Stimulated activated CD8-positive, alpha-beta memory T cell treated with anti-CD3 and anti-CD28 coated beads, Interleukin-12 subunit alpha, Interleukin-12 subunit beta, amount 100 ng/mL, for 24 hours (primary cell): Measurements from ENCODE around the gene SULT4A1.

Source experiments
- DNase-seq: peaks from one replicate; pipeline ENCODE4 v3.0.0-alpha.2; 2020; ENCODE audit errors: extremely low read depth

SULT4A1 gene

DNA sequence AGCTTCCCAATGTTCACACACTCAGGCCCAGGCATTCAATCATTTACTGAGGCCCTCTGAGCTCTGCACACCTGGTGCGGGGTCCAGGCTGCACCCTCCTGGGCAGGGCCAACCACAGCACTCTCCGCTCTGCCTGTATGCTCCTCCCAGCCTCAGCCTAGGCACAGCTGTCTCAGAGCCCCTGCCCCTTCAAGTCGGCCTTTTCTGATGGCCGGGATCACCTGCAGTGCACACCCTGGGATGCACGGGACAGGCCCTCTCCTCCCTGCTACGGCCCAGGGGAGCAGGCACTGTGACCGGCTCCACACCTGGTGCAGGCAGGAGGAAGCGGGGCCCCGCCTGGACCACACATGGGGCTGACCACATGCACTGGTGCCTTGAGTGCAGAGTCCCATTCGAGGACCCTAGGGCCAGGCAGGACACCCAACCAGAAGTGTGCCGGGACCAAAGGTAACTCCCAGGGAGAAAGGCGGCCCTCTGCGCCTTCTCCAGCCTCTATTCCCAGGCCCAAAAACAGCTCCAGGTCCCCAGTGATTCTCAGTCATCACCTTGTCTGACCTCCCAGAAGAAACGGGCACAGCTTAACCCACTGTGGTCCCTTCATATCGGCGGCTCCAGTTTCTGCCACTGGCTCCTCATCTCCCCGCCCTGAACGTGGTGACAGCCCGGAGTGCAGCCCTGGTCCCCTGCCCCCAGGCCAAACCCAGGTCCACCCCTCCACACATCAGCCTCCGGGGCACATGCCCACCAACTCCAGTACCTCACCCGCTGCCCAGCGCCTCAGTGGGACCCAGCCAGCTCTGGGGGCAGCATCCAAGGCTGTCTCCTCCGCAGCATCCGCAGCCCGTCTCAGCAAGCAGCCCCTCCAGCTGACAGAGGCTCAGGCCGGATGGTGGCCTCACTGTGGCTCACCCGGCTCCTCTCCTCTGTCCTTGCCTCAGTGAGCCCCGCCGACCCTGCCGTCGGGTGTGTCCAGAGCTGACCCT, 17.5 kb downstream of the SULT4A1 start:
- no peak for DNase-seq

DNA sequence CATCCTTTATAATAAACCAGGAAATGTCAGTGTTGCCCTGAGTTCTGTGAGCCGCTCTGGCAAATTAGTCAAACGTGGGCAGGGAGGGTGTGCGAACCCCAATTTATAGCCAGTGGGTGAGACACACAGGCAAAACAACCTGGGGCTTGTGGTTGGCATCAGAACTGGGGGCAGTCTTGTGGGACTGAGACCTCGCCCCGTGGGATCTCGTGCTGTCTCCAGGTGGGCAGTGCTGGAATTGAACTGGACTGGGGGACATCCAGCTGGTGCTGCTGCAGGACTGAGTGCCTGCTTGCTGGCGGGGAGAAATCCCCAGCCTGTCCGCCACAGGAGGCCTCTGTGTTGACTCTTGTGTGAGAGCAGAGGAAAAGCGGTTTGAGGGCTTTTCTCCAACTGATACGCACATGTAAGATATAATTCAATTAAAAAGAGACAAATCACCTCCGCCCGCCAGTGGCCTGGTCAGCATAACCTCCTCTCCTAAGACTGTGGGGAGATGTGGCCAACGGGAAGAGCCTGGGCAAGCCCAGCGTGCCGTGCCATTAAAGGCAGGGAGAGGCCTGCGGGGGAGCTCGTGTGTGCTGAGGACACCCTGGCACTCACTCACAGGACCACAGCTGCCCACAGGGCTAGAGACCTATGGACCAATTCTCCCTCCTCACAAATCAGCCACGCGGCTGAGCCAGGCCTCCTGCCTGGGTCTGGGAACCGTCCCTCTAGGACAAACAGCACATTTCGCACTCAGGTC, 18.4 kb downstream of the SULT4A1 start:
- no peak for DNase-seq

DNA sequence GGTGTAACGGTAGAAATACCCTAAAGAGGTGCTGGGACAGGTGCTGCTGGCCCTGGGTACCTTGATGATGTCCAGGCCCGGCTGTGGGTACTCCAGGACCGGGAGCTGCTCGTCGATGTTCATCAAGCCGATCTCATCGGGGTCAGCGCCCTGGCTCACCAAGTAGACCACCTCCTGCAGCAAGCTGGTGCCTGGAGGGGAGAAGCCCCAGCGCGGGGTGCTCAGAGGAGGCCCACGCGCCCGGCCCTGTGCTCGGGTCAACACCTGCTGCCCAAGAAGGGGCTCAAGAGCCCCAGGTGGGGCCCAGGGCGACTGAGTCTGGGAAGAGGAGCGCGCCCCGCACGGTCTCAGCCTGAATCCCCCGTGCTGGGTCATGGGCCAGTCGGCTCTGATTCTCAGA, 20.6 kb downstream of the SULT4A1 start:
- no peak for DNase-seq

DNA sequence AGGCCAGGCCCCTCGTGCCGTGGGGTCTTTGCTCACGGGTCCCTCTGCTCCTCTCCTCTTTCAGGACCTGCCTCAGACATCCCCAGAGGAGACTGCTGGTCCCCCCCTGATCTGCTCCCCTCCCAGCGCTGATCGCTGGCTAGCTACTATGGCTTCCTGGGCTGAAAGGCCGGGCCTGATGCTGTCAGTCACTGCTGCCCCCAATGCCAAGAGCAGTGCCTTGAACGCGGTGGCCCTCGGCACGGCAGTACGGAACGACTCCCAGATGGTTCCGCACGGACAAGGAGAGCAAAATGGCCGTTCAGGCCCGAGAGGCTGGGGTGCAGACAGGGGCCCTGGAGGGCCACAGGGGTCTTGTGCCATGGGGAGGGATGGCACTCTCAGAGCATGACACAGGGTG, 21.5 kb downstream of the SULT4A1 start:
- DNase-seq = no peak

DNA sequence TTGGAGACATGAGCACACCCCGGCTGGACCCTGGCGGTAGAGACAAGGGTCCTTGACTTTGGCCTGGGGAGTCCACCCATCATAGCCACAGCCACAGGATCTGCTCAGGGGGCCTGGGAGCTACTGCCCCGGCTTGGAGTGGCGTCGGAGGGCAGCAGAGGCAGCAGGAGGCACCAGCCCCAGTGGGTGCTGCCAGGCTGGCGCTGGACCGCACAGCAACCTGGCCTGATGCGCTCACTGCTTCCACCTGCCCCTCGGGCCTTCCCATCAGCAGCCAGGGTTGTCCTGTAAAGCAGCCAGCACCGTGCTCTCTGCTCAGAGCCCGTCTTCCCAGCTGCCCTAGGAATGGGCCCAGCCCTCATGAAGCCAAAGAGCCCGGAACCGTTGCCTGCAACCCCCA, 21.9 kb downstream of the SULT4A1 start:
- no peak for DNase-seq

DNA sequence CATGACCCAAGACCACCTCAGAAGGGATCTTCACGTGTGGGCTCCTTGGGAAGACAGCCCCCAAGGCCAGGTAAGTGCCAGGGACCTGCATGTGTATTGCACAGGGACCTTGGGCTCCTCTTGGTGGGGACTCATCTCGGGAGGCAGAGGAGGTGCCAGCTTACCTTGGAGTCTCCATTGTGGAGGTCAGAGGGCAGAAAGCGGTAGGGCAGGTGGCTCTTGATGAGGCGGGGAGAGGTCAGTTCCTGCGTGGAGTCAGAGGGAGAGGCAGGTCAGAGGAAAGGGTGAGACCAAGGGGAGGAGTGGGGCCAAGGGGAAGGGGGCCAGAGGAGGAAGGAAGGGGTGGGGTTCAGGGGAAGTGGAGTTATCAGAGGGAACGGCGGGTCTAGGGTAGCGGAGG, 22.5 kb downstream of the SULT4A1 start:
- DNase-seq = no peak

DNA sequence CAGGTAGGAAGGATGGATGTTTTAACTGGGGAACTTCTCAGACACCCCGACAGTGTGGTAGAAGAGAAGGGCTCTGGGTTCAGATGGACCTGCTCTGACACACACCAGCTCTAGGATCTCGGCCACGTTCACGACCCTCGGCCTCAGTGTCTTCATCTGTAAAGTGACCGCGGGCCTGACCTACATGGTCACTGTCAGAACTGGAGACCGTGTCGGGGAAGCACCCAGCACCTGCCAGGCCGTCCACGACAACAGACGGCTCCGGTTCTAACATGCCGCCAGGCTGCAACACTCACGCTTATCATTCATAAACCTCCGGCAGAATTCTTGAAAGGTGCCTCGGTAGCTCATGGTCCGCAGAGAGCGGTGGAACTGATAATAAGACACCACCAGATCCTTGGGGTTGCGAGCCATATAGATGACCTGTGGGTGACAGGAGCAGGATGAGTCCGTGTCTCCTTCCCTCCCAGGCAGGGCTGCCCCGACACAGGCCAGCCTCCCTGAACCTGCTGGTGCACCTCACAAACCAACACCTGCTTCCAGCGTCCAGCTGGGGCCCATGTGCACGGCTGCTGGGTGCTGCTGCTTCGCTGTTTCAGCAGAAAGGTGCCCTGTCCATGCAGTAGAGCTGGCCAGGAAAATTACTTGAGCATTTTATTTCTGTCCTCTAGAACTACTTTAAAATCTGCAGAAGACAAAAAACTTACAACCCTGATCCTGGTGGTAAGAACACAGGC, 23.6 kb downstream of the SULT4A1 start:
- DNase-seq = no peak

DNA sequence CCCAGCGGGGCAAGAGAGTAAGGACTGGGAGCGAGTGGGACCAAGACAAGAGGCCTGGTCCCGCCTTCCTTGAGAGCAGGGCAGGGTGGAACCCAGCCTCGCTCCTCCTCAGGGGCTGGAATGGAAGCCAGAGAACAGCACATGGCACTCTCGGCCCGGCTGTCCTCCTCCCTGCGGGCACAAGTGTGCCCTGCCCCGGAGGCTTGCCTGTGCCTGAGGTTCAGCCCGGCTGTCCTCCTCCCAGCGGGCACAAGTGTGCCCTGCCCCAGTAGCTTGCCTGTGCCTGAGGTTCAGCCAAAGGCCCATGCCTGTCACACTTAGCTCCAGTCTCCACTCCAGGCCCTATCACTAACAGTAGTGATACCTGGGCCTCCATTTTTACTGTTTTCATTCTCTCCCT, 24.2 kb downstream of the SULT4A1 start:
- DNase-seq = no peak

DNA sequence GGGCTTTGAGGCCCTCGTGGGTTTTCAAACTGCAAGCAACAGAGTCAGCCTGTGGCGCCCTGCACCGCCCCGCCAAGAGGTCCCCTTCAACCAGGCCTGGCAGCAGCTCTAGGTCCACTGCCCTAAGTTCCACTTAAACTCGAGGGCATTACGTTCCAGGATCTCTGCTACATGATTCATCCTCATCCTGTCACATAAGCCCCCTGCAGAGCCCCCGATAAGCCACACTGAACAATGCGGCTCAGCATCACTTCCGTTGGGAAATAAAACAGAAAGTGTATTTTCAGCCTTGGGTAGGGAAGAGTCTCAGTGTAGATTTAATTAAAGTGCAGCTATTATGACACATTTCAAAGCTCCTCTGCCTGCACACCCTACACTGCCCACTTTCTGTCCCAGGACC, 24.6 kb downstream of the SULT4A1 start:
- no peak for DNase-seq

DNA sequence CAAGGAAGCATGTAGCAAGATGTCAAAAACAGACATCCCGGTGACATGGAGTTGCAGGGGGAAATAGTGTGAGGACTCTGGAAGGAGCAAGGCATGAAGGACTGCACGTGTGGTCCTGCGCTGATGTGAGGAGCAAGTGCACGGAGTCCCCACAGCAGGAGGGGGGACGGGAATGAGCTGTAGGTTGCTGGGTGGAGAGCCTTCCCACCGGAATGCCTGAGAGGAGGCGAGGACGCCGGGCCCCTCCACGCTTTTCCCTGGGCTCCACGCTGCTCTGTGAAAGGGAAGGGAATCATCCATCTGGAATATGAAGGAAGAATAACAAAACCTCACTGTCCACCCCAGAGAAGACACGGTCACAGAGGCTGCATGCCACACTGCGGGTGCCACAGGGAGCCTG, 26.6 kb downstream of the SULT4A1 start:
- DNase-seq = no peak

DNA sequence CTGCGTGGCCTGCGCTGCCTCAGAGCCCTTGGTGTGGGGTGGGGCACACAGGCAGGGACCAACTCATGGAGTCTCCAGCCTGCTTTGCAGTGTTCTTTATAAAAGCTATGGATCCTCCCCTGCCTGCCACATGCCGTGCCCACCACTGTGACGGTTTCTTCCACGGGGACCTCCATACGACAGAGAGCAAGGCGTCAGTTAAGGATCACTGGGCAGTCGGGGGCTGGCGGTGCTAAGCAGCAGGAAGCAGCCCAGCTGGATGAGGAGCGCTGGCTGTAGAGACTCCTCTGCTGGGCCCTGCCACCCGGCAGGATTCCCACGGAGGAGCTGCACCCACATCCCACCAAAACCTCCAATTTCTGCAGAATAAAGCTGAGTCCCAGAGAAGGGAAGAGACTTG, 27.1 kb downstream of the SULT4A1 start:
- DNase-seq = no peak

DNA sequence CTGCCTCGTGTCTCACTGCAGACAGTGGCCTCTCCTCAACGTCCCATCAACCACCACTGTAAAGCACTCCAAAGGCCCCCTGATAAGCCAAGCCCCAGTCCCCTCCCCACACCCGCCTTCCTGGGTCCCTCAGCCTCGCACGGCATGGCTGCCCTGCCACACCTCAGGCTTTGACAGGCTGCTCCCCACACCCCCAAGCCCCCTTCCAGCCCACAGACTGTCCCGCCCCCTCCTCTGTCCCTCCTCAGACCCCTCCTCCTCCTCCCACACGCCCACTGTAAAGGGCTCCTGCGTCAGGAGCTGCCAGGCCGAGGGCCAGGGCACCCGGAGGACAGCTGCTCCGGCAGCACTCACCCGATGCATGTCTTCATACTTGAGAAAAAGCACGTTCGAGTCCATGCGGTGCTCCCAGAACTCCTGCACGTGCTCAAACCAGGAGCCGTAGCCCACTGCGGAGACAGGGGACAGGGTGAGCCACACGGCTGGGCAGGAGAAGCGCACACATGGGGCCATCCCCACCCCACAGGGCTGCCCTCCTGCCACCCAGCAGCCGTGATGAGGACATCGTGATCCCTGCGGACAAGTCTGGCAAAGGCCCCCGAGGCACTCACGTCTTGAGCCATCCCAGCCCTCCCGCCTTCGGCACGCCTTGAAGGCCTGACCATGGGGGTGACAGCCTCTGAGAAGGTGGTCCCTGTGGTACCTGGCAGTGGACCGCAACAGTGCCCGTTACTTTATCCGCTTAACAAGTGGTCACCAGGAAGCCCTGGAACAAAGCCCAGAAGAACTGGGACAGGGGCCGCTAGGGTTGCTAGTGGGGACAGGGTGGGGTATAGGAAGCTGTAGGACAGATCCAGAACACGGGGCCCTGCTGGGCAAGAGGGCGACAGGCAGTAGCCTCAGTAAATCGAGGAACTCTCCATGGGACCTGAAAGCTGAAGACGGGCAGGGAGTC, 28.8 kb downstream of the SULT4A1 start:
- no peak for DNase-seq

DNA sequence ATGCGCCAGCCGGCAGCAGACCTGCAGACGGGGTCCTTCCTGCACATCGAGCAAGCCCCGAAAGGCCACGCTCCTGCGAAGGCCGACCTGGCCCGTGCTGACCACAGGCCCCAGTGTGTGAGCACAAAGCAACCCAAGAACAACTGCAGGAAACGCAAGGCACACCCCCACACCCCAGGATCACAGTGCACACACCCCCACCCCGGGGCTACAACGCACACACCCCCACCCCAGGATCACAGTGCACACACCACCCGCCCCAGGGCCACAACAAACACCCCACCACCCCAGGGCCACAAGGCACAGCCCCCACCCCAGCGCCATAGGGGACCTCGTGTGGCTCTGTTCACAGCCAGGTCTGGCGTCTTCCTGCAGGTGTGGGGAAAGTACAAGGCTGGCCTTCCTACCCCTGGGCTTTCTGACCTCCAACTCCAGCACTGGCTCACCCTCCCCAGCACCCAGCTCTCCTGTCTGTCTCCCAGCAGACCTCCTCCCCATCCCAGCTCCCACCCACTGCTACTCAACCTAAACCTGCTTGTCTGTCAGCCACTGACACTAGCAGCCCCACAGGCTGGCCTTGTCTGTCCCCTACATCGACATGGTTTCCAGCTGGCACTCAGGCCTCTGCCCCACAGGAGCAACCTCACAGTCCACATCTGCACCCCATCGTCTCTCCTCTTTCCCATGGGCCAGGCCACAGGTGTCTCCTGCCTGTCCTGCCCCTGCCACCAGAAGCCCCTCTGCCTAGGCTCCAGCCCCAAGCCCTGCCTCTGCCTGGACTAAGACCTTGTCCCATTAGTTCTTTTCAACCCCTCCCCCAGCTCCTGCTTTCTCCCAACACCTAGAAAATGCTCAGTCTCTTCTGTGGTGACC, 29.7 kb downstream of the SULT4A1 start:
- DNase-seq = no peak

DNA sequence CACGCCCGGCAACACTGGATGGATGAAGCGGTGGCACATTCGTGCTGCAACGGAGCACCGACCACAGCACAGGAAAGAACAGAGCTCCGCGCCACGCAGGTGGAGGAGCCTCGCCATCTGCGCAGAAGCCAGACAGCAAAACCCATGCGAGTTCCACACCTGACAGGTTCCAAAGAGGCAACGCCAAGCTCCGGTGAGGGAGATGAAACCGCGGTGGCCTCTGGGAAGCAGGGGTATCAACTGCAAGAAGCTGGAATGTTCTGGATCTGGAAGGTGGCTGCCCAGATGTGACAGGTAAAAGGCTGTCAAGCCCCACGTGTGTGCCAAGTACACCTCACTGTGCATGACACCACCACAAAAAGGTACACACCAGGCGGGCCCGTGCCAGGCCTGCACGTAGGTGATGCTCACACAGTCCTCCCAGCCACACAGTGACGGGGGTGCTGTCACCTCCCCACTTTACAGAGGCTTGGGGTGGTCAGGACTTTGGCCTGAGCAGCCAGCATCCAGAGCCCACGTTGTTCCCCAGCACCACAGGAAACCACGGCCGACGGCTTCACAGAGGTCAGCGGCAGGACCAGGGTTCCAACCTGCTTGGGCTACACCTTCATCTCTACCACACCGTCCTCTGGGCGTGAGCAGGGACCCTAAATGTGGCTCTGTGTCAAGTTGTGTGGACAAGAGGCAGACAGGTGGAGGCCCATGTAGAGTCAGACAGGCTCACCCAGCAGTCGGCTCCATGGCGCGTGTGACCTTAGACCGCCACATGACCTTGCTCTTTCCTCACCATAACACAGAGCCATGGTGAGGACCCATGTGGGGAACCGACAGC, 30.5 kb downstream of the SULT4A1 start:
- no peak for DNase-seq

DNA sequence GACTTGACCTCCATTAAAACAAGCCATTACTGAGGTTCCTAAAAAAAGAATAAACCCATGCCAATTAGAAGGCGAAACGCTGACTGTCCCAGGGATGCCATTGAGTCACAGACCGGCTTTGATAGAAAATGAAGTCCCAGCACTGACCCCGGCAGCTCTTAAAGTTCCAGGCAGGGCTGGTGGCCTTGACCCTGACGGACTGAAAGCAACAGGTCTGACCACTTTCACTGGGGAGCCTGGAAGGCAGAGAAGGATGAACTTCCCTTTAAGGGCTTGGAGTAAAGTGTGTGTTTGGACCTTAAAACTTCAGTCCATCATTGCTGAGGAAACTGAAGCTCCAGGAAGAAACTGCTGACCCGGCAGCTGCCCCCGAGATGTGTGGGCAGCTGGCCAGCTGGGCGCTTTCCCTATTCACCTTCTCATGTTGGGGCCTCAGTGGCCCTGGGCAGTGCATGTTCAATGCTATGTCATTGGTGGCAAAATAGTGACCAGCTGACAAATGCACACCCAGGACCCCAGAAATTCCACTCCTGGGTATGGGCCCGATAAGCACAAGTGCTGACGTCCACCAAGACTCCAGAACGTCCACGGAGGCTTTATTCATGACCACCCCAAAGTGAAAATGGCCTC, 31.3 kb downstream of the SULT4A1 start:
- DNase-seq = no peak

DNA sequence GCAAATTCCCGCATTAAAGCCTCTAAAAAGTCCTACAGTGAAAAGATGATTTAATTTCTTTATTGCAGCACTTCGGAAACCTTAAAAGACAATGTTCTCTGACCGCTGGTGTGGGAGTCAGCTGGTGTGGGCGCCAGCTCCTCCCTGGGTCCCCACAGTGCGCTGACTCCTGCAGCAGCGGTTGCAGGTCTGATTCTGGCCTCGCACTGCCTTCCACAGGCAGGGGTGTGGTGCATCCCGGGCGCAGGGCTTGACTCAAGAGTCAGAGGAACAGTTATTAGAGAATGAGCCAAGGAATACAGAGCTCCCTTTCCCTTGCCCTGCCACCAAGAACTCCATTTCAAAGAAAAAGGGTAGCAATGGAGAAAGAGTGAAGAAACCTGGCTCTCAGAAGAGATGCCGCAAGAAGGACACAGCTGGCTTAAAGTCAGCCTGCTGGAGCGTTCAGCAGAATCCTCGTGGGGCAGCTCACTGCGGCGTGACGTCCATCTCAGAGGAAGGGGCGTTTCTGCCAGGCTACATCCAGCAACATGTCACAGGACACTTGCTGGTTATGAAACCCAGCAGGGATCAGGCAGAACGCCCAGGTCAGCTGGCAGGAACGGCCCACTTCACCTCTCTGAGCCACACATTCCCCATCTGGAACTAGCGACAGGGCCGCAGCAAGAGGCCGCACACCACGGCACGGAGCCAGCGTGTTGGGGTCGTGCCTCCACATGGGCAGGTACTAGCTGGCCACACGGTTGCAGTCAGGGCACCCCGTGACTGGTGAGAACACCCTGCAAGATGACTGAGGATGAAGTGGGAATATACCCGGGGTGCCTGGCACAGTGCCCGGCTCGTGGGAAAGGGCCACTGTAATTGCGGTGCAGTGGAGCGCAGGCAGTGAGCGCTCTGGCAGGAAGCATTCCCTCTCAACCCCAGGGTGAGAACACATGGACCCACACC, 32.1 kb downstream of the SULT4A1 start:
- DNase-seq = no peak

DNA sequence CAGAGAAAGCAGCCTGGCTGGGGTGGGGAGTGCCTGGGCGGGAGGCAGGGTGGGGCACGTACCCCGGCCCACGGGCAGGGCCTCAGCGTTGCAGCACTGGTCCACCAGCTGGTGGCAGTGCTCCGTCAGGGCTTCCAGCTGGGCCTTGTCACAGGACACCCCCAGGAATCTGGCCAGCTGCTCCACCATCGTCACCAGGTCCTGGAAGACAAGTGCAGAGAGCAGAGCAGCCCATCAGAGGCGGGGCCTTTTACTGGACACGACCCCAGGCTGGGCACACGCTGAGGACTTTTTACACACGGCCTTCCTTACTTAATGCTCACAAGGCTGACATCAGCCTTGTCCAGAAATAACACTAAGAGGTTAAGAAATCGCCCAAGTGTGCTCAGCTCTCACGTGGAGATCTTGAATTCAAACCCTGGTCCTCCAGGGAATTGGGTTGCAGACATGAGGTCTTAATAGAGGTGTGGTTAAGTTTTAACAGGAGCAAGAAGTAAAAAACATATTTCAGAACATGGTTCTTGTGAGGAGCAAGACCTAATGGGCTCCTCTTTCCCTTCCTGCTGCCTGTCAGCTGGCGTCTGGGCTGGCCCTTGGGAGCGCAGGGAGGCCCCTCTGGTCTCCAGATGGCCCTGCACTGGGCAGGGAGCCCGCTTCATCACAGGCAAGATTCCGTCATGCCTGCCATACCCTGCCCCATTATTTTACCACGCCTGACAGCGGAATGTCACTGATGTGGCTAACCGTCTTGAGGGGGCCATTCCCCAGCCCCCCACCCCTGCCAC, 33.1 kb downstream of the SULT4A1 start:
- DNase-seq = no peak
